ENCODE measurements around the gene PTPRT.

- TF ChIP-seq POLR2A (IDR thresholded peaks at IDR 0.05) (no peak), POLR2AphosphoS5 (IDR thresholded peaks at IDR 0.05) (no peak), CTCF (IDR thresholded peaks at IDR 0.05) (no peak), EP300 (IDR thresholded peaks at IDR 0.05) (no peak)
Observed at GRCh38 chr20:42735539-42735938, 454.2 kb downstream of the PTPRT start.

Data from gastroesophageal sphincter (tissue), 3 donors.